GM18873 (cell line): ENCODE results near the gene ADRA1B.
"Not testable (repeated sequence)": the region's sequence is repeated elsewhere in the genome, so short reads cannot be mapped to it uniquely, and the experiment has no call there.

Experiments
- ATAC-seq: cut with Tn5 transposase; IDR thresholded peaks from one replicate; pipeline ENCODE4 v1.9.1; 2021; ENCODE audit warnings: mild to moderate bottlenecking, moderate library complexity, moderate number of reproducible peaks; ENCODE audit not compliant: unreplicated experiment, low FRiP score

ADRA1B gene

GRCh38 chr5:160009591-160009989 is 93.3 kb downstream of the ADRA1B start:
- ATAC-seq: no peak

- ATAC-seq: no peak
Measured at GRCh38 chr5:160011471-160011870, 95.2 kb downstream of the ADRA1B start.

GRCh38 chr5:160014197-160014596 is 97.9 kb downstream of the ADRA1B start:
- ATAC-seq: not testable (repeated sequence)

- ATAC-seq: no peak
Measured at GRCh38 chr5:160018945-160019625, 102.8 kb downstream of the ADRA1B start.

- ATAC-seq: no peak
Measured at GRCh38 chr5:160020266-160020770, 104.0 kb downstream of the ADRA1B start.

GRCh38 chr5:160020964-160021363 is 104.7 kb downstream of the ADRA1B start:
- no peak for ATAC-seq

GRCh38 chr5:160021831-160022446 is 105.7 kb downstream of the ADRA1B start:
- ATAC-seq: peak; percentile 86
